HEK293 (cell line): ENCODE data around the gene PPP2R3A.
A peak's percentile ranks its signal among the peaks of the same experiment; 100 is the strongest.

Experiments
- CTCF ChIA-PET: fragments of 350-600 bp; formaldehyde crosslinking; extraction: SDS; loops from one replicate; lab custom pipeline; 2021; ENCODE audit warnings: antibody characterized with exemption; lab: Yijun Ruan, JAX
- POLR2A ChIA-PET: fragments of 300-600 bp; formaldehyde crosslinking; extraction: SDS; loops from one replicate; lab custom pipeline; 2020; ENCODE audit warnings: antibody characterized with exemption, inconsistent platforms; lab: Yijun Ruan, JAX
- H3K27ac ChIP-seq: fragments of 200-500 bp; sonication (Bioruptor generic); 2 replicates; pipeline ENCODE4 v1.5.1; 2014; ENCODE audit warnings: low read depth, low read length, control low read depth, inconsistent platforms; ENCODE audit errors: extremely low read depth
- H3K36me3 ChIP-seq, 2 experiments: fragments of 200-500 bp in 1 of 2; sonication (Bioruptor generic) in 1 of 2; 1 replicate in 1 of 2; 2 replicates in 1 of 2; pipeline ENCODE4 v1.5.1; 2014 to 2017; ENCODE audit warnings: inconsistent platforms in 2 of 2, low read length in 2 of 2; ENCODE audit not compliant: control insufficient read depth in 2 of 2, insufficient read depth in 1 of 2
- H3K4me1 ChIP-seq: fragments of 200-500 bp; sonication (Bioruptor generic); 2 replicates; pipeline ENCODE4 v1.5.1; 2014; ENCODE audit warnings: mild to moderate bottlenecking, low read length, inconsistent platforms; ENCODE audit not compliant: control insufficient read depth, insufficient read depth
- H3K4me3 ChIP-seq: 2 replicates; pipeline ENCODE4 v1.5.1; 2011; ENCODE audit warnings: low read depth, mild to moderate bottlenecking, control low read depth, low read length, moderate library complexity
- H3K9me3 ChIP-seq: fragments of 200-500 bp; sonication (Bioruptor generic); 2 replicates; pipeline ENCODE4 v1.5.1; 2014; ENCODE audit warnings: low read depth, low read length, inconsistent platforms; ENCODE audit not compliant: control insufficient read depth, insufficient read depth
- ATF2 ChIP-seq: fragments of 450-650 bp; formaldehyde crosslinking; IDR thresholded peaks from 2 replicates; pipeline ENCODE4 v1.5.1; 2016; ENCODE audit warnings: missing biosample characterization, missing genetic modification characterization, low read depth
- BCL11A ChIP-seq: fragments of 450-650 bp; formaldehyde crosslinking; IDR thresholded peaks from 2 replicates; pipeline ENCODE4 v1.5.1; 2016; ENCODE audit warnings: low read depth, missing biosample characterization, missing genetic modification characterization
- BCL6B ChIP-seq: fragments of 450-650 bp; formaldehyde crosslinking; IDR thresholded peaks from 2 replicates; pipeline ENCODE4 v1.5.1; 2017; ENCODE audit warnings: missing biosample characterization, missing genetic modification characterization
- EGR2 ChIP-seq: fragments of 450-650 bp; formaldehyde crosslinking; IDR thresholded peaks from 2 replicates; pipeline ENCODE4 v1.5.1; 2016; ENCODE audit warnings: low read depth, missing biosample characterization, missing genetic modification characterization
- HOXC10 ChIP-seq: sonication (generic); formaldehyde crosslinking; IDR thresholded peaks from 2 replicates; pipeline ENCODE4 v1.8.1; 2023; ENCODE audit warnings: mild to moderate bottlenecking, missing genetic modification reagents
- HOXD13 ChIP-seq: sonication (generic); formaldehyde crosslinking; IDR thresholded peaks from 2 replicates; pipeline ENCODE4 v1.8.0; 2022; ENCODE audit warnings: missing genetic modification reagents, borderline replicate concordance
- KLF17 ChIP-seq: fragments of 450-650 bp; formaldehyde crosslinking; IDR thresholded peaks from 2 replicates; pipeline ENCODE4 v1.5.1; 2016; ENCODE audit warnings: missing biosample characterization, missing genetic modification characterization
- KLF7 ChIP-seq: fragments of 450-650 bp; formaldehyde crosslinking; IDR thresholded peaks from 2 replicates; pipeline ENCODE4 v1.5.1; 2016; ENCODE audit warnings: missing biosample characterization, missing genetic modification characterization, borderline replicate concordance
- PRDM6 ChIP-seq: fragments of 450-650 bp; formaldehyde crosslinking; IDR thresholded peaks from 2 replicates; pipeline ENCODE4 v1.5.1; 2017; ENCODE audit warnings: missing biosample characterization, missing genetic modification characterization
- SALL2 ChIP-seq: fragments of 450-650 bp; formaldehyde crosslinking; IDR thresholded peaks from 2 replicates; pipeline ENCODE4 v1.5.0; 2017; ENCODE audit warnings: missing biosample characterization, mild to moderate bottlenecking, missing genetic modification characterization, borderline replicate concordance
- TCF7L2 ChIP-seq: IDR thresholded peaks from 2 replicates; pipeline ENCODE4 v1.6.1; 2011; ENCODE audit warnings: low read depth, mild to moderate bottlenecking, inconsistent platforms, low read length, moderate library complexity, borderline replicate concordance
- YY2 ChIP-seq: fragments of 450-650 bp; formaldehyde crosslinking; IDR thresholded peaks from 2 replicates; pipeline ENCODE4 v1.5.1; 2016; ENCODE audit warnings: missing biosample characterization, missing genetic modification characterization
- ZBTB1 ChIP-seq: fragments of 450-650 bp; formaldehyde crosslinking; IDR thresholded peaks from 2 replicates; pipeline ENCODE4 v1.5.1; 2016; ENCODE audit warnings: missing biosample characterization, missing genetic modification characterization
- ZFP3 ChIP-seq: fragments of 450-650 bp; formaldehyde crosslinking; IDR thresholded peaks from 2 replicates; pipeline ENCODE4 v1.5.1; 2016; ENCODE audit warnings: low read depth, missing biosample characterization, missing genetic modification characterization
- ZFP41 ChIP-seq: fragments of 450-650 bp; formaldehyde crosslinking; IDR thresholded peaks from 2 replicates; pipeline ENCODE4 v1.5.1; 2016; ENCODE audit warnings: missing biosample characterization, missing genetic modification characterization, borderline replicate concordance
- ZIC2 ChIP-seq: fragments of 450-650 bp; formaldehyde crosslinking; IDR thresholded peaks from 2 replicates; pipeline ENCODE4 v1.5.1; 2016; ENCODE audit warnings: missing biosample characterization, missing genetic modification characterization
- ZNF274 ChIP-seq, 2 experiments: fragments of 200-500 bp in 1 of 2; fragments of 450-650 bp in 1 of 2; sonication (Bioruptor generic) in 1 of 2; formaldehyde crosslinking in 1 of 2; IDR thresholded peaks; 2 replicates each; pipeline versions ENCODE4 v1.5.1 to v1.6.1; 2014 to 2016; ENCODE audit warnings: borderline replicate concordance in 1 of 2, inconsistent platforms in 1 of 2, low read length in 1 of 2, missing biosample characterization in 1 of 2, missing genetic modification characterization in 1 of 2
- ZNF292 ChIP-seq: fragments of 450-650 bp; formaldehyde crosslinking; IDR thresholded peaks from 2 replicates; pipeline ENCODE4 v1.5.1; 2016; ENCODE audit warnings: low read depth, missing biosample characterization, missing genetic modification characterization, borderline replicate concordance
- ZNF324 ChIP-seq: fragments of 450-650 bp; formaldehyde crosslinking; IDR thresholded peaks from 2 replicates; pipeline ENCODE4 v1.5.1; 2016; ENCODE audit warnings: missing biosample characterization, missing genetic modification characterization
- ZNF335 ChIP-seq: fragments of 450-650 bp; formaldehyde crosslinking; conservative IDR thresholded peaks from 2 replicates; pipeline ENCODE4 v1.5.1; 2016; ENCODE audit warnings: missing biosample characterization, missing genetic modification characterization
- ZNF37A ChIP-seq: fragments of 450-650 bp; IDR thresholded peaks from 2 replicates; pipeline ENCODE4 v1.5.1; 2018; ENCODE audit warnings: missing biosample characterization, missing genetic modification characterization
- ZNF549 ChIP-seq: fragments of 450-650 bp; IDR thresholded peaks from 2 replicates; pipeline ENCODE4 v1.5.1; 2018; ENCODE audit warnings: missing biosample characterization, missing genetic modification characterization, mild to moderate bottlenecking, inconsistent platforms, moderate library complexity
- ZNF558 ChIP-seq: fragments of 450-650 bp; formaldehyde crosslinking; IDR thresholded peaks from 2 replicates; pipeline ENCODE4 v1.5.1; 2016; ENCODE audit warnings: missing biosample characterization, missing genetic modification characterization
- ZNF621 ChIP-seq: fragments of 450-650 bp; formaldehyde crosslinking; IDR thresholded peaks from 2 replicates; pipeline ENCODE4 v1.5.1; 2017; ENCODE audit warnings: missing biosample characterization, missing genetic modification characterization
- ZNF658 ChIP-seq: fragments of 450-650 bp; formaldehyde crosslinking; IDR thresholded peaks from 2 replicates; pipeline ENCODE4; 2016; ENCODE audit warnings: missing biosample characterization, missing genetic modification characterization
- ZNF837 ChIP-seq: fragments of 450-650 bp; formaldehyde crosslinking; IDR thresholded peaks from 2 replicates; pipeline ENCODE4 v1.5.1; 2016; ENCODE audit warnings: missing biosample characterization, missing genetic modification characterization
- ZSCAN30 ChIP-seq: fragments of 450-650 bp; IDR thresholded peaks from 2 replicates; pipeline ENCODE4 v1.5.1; 2018; ENCODE audit warnings: missing biosample characterization, mild to moderate bottlenecking, missing genetic modification characterization, moderate library complexity
- ZSCAN5A ChIP-seq: fragments of 450-650 bp; formaldehyde crosslinking; IDR thresholded peaks from 2 replicates; pipeline ENCODE4 v1.5.1; 2016; ENCODE audit warnings: missing biosample characterization, missing genetic modification characterization
- ZXDB ChIP-seq: fragments of 450-650 bp; formaldehyde crosslinking; IDR thresholded peaks from 2 replicates; pipeline ENCODE4 v1.5.1; 2016; ENCODE audit warnings: missing biosample characterization, missing genetic modification characterization

The PPP2R3A gene

GRCh38 chr3:136196064-136196400 is 230.5 kb downstream of the PPP2R3A start, which contains the start of gene MSL2 (continued):
- TF ChIP-seq ZNF335 (tag by site-specific recombination) (peak; percentile 76; the same call in 1 of the 2 replicates), ZFP3 (tag by site-specific recombination) (no peak), KLF7 (tag by site-specific recombination) (no peak), ZSCAN5A (tag by site-specific recombination) (peak; percentile 67; the same call in 1 of the 2 replicates)

- CTCF ChIA-PET, result interaction anchor here (0.6 to 1.0 kb wide), 3 partner anchors 29 to 276 kb away, joined by 3 to 8 read pairs (median 3); no protein-coding TSS in a partner anchor
- Histone ChIP-seq H3K27ac (peak overlapping the region; percentile 99), H3K4me3 (peak overlapping the region; percentile 83)
- TF ChIP-seq HOXC10 (CRISPR knock-in tag) (no peak), ATF2 (no peak), SALL2 (tag by site-specific recombination) (no peak), KLF17 (tag by site-specific recombination) (peak; percentile 89), EGR2 (tag by site-specific recombination) (peak; percentile 86), ZNF292 (tag by site-specific recombination) (no peak), ZNF324 (tag by site-specific recombination) (peak; percentile 83; the same call in 1 of the 2 replicates), ZBTB1 (no peak), HOXD13 (CRISPR knock-in tag) (no peak; the same call in 1 of the 2 replicates), ZFP41 (no peak), ZSCAN30 (peak; percentile 97), TCF7L2 (no peak), ZNF549 (tag by site-specific recombination) (no peak), BCL6B (no peak), ZNF621 (tag by site-specific recombination) (no peak), ZIC2 (tag by site-specific recombination) (peak; percentile 67), ZNF274 (IDR thresholded peaks at IDR 0.05; ENCODE audit: low read length) (no peak), ZNF274 (tag by site-specific recombination; IDR thresholded peaks at IDR 0.05; ENCODE audit: borderline replicate concordance) (no peak), ZNF558 (tag by site-specific recombination) (no peak; the same call in 1 of the 2 replicates), ZNF37A (tag by site-specific recombination) (no peak), ZNF837 (tag by site-specific recombination) (peak; percentile 16; the same call in 1 of the 2 replicates), BCL11A (tag by site-specific recombination) (no peak), PRDM6 (tag by site-specific recombination) (no peak), ZNF658 (tag by site-specific recombination) (no peak), ZXDB (tag by site-specific recombination) (peak; percentile 85), YY2 (tag by site-specific recombination) (no peak)
Observed at GRCh38 chr3:136196401-136197158, 231.1 kb downstream of the PPP2R3A start.

More at GRCh38 chr3:136196401-136197158, 231.1 kb downstream of the PPP2R3A start:
- POLR2A ChIA-PET, result interaction anchor here (0.6 to 2.7 kb wide), 20 partner anchors 9 to 1936 kb away, joined by 3 to 24 read pairs (median 4); partner anchors contain the start of genes A4GNT, ANAPC13, CEP63 and NCK1
- H3K4me1 ChIP-seq, result no peaks in the 10 kb centered on the region; the same call in 1 of the 2 replicates
- peaks cover 0 to 9% of the 10 kb centered on the region in 2 experiments; a peak in 1 of 3 replicates for H3K36me3 ChIP-seq
- H3K9me3 ChIP-seq, result no peaks in the 10 kb centered on the region
